ENCODE measurements around the gene TMCC1. TPM values are rescaled to one million over a fixed set of nuclear protein-coding genes. Genes with fewer than 3 reads are reported as not detected.

The TMCC1 gene
- total and polyA plus RNA-seq, 2 donors (not counting 1 experiment from before 2014, with no cell fraction given): 8.5 to 32.2 TPM

DNA sequence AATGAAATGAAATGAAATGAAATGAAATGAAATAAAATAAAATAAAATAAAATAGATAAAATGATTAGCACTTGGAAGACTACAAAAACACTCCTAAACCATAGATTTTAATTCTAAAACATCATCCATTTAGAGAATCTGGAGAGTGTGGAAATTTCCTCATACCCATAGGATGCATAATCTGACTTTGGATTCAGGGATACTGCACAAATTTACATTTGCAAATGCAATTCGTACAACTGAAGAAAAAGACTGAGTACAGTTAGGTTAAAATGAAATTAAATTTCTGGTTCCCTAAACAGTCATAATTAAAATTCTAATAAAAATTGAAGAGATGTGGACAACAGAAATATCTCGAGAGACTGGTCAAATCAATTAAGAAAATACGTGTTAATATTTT lies 122.9 kb downstream of the TMCC1 start:
- Mint-ChIP-seq H3K4me1 (peaks cover 10% of the 10 kb centered on the region), H3K27ac (no peak overlapping the region), H3K27me3 (no peaks in the 10 kb centered on the region), H3K9me3 (ENCODE audit: insufficient read depth) (no peaks in the 10 kb centered on the region), H3K4me3 (no peak overlapping the region)
- no peak overlapping the region for H3K4me2 ChIP-seq (replicated peaks; ENCODE audit: low read depth, low read length, poor library complexity, severe bottlenecking)
- no peaks in the 10 kb centered on the region for H3K27me3 ChIP-seq (replicated peaks in 1 of 4; ENCODE audit: control extremely low read depth in 1 of 4, control insufficient read depth in 3 of 4, insufficient read depth in 4 of 4, low read length in 3 of 4)
- CTCF ChIA-PET: no interaction called here
- no peaks in the 10 kb centered on the region for H3K36me3 ChIP-seq (replicated peaks in 1 of 2; ENCODE audit: control extremely low read depth in 1 of 2, control insufficient read depth in 1 of 2, extremely low read depth in 1 of 2, insufficient read depth in 2 of 2, low read length in 1 of 2)
- H3K9me3 ChIP-seq (ENCODE audit: control extremely low read depth in 1 of 3, control insufficient read depth in 2 of 3, insufficient read depth in 1 of 3, low read length in 2 of 3): no peaks in the 10 kb centered on the region
- no peak for DNase-seq
- POLR2A ChIA-PET: no interaction called here
- TF ChIP-seq EZH2 (IDR thresholded peaks at IDR 0.05; ENCODE audit: borderline replicate concordance, insufficient read depth, low read depth, low read length, poor library complexity, severe bottlenecking) (no peak), CTCF (IDR thresholded peaks at IDR 0.05) (no peak)
- H3K4me3 ChIP-seq (ENCODE audit: control extremely low read depth in 1 of 5, extremely low read depth in 1 of 5, insufficient read depth in 1 of 5, low read depth in 2 of 5, low read length in 4 of 5): no peak overlapping the region
- intact Hi-C loops (cut with micrococcal nuclease): no loop called here
- peaks cover 6% of the 10 kb centered on the region for H3K79me2 ChIP-seq (ENCODE audit: control insufficient read depth, insufficient read depth, low read length)
- no peaks in the 10 kb centered on the region for H4K20me1 ChIP-seq (ENCODE audit: control insufficient read depth, insufficient read depth, low read length, poor library complexity, severe bottlenecking)
- no peaks in the 10 kb centered on the region for H3K4me1 ChIP-seq (ENCODE audit: control insufficient read depth in 2 of 2, insufficient read depth in 2 of 2, low read length in 2 of 2)
- no CpG with 5 or more reads among the region's 3 CpGs for WGBS (ENCODE audit: insufficient coverage)
- H2AFZ ChIP-seq (ENCODE audit: insufficient read depth, low read depth, low read length, poor library complexity, severe bottlenecking): no peak overlapping the region
- no peak for ATAC-seq (ENCODE audit: low read depth)
- no peak overlapping the region for H3K27ac ChIP-seq (ENCODE audit: low read length in 2 of 2)
- H3K9ac ChIP-seq (ENCODE audit: low read length): no peak overlapping the region

- Histone ChIP-seq H4K20me1 (ENCODE audit: control insufficient read depth, insufficient read depth, low read length, poor library complexity, severe bottlenecking) (no peaks in the 10 kb centered on the region), H3K4me3 (ENCODE audit: control extremely low read depth in 1 of 5, extremely low read depth in 1 of 5, insufficient read depth in 1 of 5, low read depth in 2 of 5, low read length in 4 of 5) (no peak overlapping the region), H3K9ac (ENCODE audit: low read length) (no peak overlapping the region), H3K4me1 (ENCODE audit: control insufficient read depth in 2 of 2, insufficient read depth in 2 of 2, low read length in 2 of 2) (no peaks in the 10 kb centered on the region), H3K27me3 (replicated peaks in 1 of 4; ENCODE audit: control extremely low read depth in 1 of 4, control insufficient read depth in 3 of 4, insufficient read depth in 4 of 4, low read length in 3 of 4) (no peaks in the 10 kb centered on the region), H2AFZ (ENCODE audit: insufficient read depth, low read depth, low read length, poor library complexity, severe bottlenecking) (no peak overlapping the region), H3K79me2 (ENCODE audit: control insufficient read depth, insufficient read depth, low read length) (peaks cover 6% of the 10 kb centered on the region), H3K27ac (ENCODE audit: low read length in 2 of 2) (no peak overlapping the region), H3K9me3 (ENCODE audit: control extremely low read depth in 1 of 3, control insufficient read depth in 2 of 3, insufficient read depth in 1 of 3, low read length in 2 of 3) (no peaks in the 10 kb centered on the region), H3K4me2 (replicated peaks; ENCODE audit: low read depth, low read length, poor library complexity, severe bottlenecking) (no peak overlapping the region), H3K36me3 (replicated peaks in 1 of 2; ENCODE audit: control extremely low read depth in 1 of 2, control insufficient read depth in 1 of 2, extremely low read depth in 1 of 2, insufficient read depth in 2 of 2, low read length in 1 of 2) (no peaks in the 10 kb centered on the region)
- H3K4me3 Mint-ChIP-seq: no peak overlapping the region
- no peaks in the 10 kb centered on the region for H3K27me3 Mint-ChIP-seq
- peaks cover 9% of the 10 kb centered on the region for H3K4me1 Mint-ChIP-seq
- ChIA-PET CTCF (no interaction called here), POLR2A (no interaction called here)
- intact Hi-C loops (cut with micrococcal nuclease): no loop called here
- ATAC-seq (ENCODE audit: low read depth): no peak
- no peak for DNase-seq
- no peaks in the 10 kb centered on the region for H3K9me3 Mint-ChIP-seq (ENCODE audit: insufficient read depth)
- no peak overlapping the region for H3K27ac Mint-ChIP-seq
- TF ChIP-seq CTCF (IDR thresholded peaks at IDR 0.05) (no peak), EZH2 (IDR thresholded peaks at IDR 0.05; ENCODE audit: borderline replicate concordance, insufficient read depth, low read depth, low read length, poor library complexity, severe bottlenecking) (no peak)
- WGBS (ENCODE audit: insufficient coverage): no CpG with 5 or more reads among the region's 3 CpGs
Observed at GRCh38 chr3:129769616-129770015, 123.9 kb downstream of the TMCC1 start.

All from B cell (primary cell).